ENCODE data around the gene RBX1. TPM values are rescaled to one million over a fixed set of nuclear protein-coding genes. Genes with fewer than 3 reads are reported as not detected.
"Not testable (repeated sequence)": the region's sequence is repeated elsewhere in the genome, so short reads cannot be mapped to it uniquely, and the experiment has no call there.

Gene RBX1
- total RNA-seq = 65.9 TPM
- long read RNA-seq, transcript RBX1-201 (5 exons, 1,188 nt) = major isoform, 141 of 188 reads
- long read RNA-seq, transcript RBX1-202 (2 exons, 1,871 nt) = minor isoform, 5 of 188 reads
- long read RNA-seq, partial matches to known transcripts = 36 of 188 reads
- long read RNA-seq, other reads (novel, unspliced or antisense) = 6 of 188 reads

DNA sequence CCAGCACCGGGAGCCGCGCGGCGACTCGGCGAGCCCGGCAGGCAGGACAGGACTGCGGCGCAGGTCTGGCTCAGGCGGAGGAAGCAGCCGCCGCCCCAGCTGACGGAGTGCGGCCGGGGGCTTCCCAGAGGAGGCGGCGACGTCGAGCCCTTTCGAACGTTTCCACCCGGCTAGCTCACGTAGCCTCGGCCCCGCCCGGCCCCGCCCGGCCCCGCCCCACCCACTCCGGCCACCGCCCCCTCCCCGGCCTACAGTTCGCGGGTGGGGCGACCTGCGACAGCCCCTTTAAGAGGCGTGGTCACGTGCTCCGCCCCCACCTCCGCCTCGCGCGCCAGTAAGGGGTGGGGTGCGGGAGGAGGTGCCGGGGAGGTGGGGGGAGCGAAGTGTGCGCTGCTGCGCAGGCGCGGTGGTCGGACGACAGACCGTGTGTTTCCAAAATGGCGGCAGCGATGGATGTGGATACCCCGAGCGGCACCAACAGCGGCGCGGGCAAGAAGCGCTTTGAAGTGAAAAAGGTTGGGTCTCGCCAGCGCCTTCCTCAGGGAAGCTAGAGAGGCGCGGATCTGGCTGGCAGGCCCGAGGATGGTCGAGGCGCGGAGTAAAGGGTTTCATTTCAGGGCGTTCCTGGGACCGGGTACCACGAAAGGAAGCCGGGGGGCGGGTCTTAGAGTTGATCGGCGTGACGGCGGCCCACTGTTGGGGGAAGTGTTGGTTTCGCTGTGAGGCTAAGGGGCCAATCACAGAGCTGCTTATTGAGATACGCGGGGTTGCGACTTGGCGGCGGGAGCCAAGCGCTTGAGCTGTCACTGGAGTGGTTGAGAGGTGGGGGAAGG lies at the start of gene RBX1:
RBX1 (plus strand) TSS at position 417 of the 833 bp plus-strand sequence; CDS start at position 438, 21 bp downstream.
- intact Hi-C loops (cut with micrococcal nuclease) = loop anchor here (2.0 kb wide), 1 partner anchor 140 kb away; no protein-coding TSS in a partner anchor
- peak; percentile 95 for ATAC-seq
- DNase-seq = peak; percentile 98

DNA sequence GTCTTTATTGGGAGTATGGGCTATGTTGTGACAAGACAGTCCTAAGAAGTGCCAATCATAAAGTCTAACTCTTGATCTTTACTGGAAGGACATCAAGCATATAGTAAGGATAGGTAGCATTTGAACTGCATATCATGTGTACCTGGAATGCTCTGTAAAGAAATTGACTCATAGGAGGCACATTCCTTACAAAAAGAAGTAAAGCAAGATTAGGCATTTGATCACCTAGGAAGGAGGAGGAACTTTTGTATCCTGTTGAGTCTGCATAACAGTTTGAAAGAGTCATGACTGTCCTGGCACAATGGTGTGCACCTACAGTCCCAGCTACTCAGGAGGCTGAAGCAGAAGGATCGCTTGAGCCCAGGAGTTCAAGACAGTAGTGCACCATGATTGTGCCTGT lies 47.1 kb upstream of the RBX1 start:
- no peak for DNase-seq
- intact Hi-C loops (cut with micrococcal nuclease) = no loop called here
- no peak for ATAC-seq

DNA sequence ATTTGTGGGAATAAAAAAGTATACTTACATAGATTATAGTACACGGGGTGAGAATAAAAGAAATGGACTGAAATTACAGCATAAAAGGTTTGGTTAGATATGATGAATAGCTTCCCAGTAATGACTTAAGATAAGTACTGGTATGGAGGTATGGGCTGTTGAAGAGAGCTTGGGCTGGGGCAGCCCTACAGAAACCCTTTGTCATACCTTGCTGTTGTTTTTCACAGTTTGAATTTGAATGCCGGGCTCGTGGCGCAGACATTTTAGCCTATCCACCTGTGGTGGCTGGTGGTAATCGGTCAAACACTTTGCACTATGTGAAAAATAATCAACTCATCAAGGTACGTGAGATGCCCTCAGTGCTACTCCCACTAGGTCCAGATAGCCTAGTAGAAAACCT lies 42.3 kb upstream of the RBX1 start:
- intact Hi-C loops (cut with micrococcal nuclease) = no loop called here
- no peak for ATAC-seq
- DNase-seq = no peak

DNA sequence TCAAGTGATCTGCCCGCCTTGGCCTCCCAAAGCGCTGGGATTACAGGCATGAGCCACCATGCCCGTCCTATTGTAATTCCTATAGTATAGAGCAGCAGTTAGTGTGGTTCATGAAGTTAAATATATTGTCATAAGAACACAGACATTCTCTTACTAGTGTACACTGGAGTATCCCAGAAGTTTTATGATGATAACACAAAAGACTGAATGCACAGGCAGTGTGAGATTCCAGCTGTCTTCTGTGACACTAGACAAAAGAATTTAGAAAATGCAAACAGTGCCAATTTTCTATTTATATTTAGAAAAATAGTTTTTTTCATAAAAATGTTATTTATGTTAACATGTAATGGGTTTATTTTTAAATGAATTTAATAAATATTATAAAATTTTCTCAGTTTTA lies 39.4 kb upstream of the RBX1 start:
- intact Hi-C loops (cut with micrococcal nuclease) = no loop called here
- ATAC-seq (no peak), DNase-seq (no peak)

DNA sequence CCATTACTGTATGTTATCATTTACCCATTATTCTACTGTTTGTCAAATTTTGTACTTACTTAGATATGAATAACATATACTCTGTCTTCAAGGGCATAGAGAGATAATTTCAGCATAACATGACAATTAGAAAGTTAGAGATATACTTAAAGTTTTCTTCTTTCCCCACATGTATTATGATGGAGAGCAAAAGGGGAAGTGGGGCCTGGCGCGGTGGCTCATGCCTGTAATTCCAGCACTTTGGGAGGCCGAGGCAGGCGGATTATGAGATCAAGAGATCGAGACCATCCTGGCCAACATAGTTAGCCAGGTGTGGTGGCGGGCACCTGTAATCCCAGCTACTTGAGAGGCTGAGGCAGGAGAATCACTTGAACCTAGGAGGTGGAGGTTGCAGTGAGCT lies 38.2 kb upstream of the RBX1 start:
- DNase-seq; ATAC-seq; intact Hi-C loops (cut with micrococcal nuclease): not testable (repeated sequence)

DNA sequence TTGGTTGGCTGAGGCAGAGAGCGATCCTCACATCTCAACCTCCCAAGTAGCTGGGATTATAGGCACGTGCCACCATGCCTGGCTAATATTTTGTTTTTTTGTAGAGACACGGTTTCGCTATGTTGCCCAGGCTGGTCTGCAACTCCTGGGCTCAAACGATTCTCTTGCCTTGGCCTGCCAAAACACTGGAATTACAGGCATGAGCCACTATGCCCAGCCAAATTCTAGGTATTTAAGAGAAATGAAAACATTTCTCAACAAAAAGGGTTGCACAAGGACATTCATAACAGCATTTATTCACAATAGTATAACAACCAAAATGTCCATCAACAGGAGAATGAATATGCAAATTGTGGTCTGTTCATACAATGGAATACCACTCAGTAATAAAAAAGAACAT lies 31.7 kb upstream of the RBX1 start:
- ATAC-seq = no peak

DNA sequence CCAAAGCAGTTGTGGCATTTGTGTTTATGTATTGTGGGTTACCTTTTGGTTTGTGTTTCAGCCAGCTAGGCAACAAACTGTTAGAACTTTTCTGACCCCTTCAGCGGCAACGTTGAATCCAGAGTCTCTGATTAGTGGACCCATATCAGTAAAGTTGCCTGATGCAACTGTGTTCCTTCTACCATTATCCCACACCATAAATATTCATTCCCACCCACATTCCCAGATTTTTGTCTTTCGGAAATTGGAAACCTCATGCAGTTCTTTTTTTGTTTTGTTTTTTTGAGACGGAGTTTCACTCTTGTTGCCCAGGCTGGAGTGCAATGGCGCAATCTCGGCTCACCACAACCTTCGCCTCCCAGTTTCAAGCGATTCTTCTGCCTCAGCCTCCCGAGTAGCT lies 30.7 kb upstream of the RBX1 start:
- intact Hi-C loops (cut with micrococcal nuclease) = loop anchor here (10.0 kb wide), 1 partner anchor 224 kb away; no protein-coding TSS in a partner anchor
- no peak for ATAC-seq
- DNase-seq = no peak

More for the DNA sequence above, 31.7 kb upstream of the RBX1 start:
- no peak for DNase-seq
- intact Hi-C loops (cut with micrococcal nuclease) = no loop called here

DNA sequence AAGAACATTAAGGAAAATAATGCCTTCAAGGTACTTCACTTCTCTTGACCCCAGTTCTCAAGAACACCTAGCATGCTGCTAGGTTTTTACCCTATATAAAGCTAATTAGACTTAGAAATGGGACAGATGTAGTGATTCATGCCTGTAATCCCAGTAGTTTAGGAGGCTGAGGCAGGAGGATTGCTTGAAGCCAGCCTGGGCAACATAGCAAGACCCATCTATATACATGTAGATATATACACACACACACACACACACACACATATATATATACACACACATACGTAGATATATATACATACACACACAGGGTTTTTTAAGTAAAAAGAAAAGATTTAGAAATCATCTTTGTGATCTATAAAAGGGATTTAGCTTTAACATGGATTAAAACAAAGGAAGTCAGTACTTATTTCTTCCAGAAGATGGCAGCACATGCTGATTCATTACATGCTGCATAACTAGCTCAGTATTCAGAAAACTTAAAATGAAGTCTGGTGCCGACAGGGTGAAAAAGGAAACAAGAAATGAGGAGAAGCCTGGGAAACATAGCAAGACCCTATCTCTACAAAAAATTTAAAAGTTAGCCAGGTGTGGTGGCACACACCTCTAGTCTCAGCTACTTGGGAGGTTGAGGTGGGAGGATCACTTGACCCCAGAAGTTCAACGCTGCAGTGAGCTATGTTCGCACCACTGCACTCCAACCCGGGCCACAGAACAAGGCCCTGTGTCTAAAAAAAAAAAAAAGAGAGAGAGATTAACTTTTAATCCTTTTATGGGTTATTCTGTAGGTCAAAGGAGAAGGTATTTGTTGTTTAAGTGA lies 28.5 kb upstream of the RBX1 start:
- intact Hi-C loops (cut with micrococcal nuclease) = loop anchor here (10.0 kb wide), 1 partner anchor 222 kb away; no protein-coding TSS in a partner anchor
- DNase-seq = no peak

DNA sequence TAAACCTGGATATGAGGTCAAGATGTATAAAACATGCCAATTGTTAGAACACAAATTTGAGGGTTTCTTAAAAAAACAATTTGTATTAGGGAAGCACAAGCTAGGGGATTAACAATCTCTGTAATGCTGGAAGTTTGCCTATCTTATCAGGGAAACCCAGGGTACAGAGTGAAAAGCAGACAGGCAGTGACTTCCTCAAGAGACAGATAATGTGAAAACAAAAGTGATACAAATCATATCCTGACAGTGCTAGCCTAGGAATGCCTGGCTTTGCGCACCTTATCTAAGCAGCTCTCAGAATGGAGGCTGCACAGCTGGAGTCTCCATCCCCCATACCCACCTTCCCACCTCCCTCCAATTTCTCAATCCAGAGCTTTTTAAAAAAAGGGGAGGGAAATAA lies 22.5 kb upstream of the RBX1 start:
- DNase-seq (no peak), ATAC-seq (no peak)
- intact Hi-C loops (cut with micrococcal nuclease) = loop anchor here (10.0 kb wide), 1 partner anchor 216 kb away; no protein-coding TSS in a partner anchor

More for the DNA sequence above, 28.5 kb upstream of the RBX1 start:
- ATAC-seq = peak; percentile 78

DNA sequence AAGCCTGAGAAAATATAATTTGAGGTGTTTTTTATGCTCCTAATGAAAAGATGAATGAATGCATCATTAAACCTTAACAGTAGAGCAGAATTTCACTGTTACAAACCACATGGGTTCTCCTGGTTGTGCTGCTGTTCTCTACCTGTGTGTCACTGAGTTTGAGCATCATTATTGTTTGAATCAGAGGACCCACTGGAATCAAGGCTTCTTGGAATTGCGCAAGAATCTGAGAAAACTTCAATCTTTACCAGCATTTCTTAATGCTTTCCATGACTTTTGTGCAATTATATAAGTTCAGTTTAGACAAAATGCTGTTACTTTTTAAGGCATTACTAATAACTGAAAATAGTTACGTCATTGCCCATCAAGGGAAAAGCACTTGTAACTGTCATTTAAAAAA lies 18.8 kb upstream of the RBX1 start:
- DNase-seq = no peak
- no peak for ATAC-seq
- intact Hi-C loops (cut with micrococcal nuclease) = no loop called here

DNA sequence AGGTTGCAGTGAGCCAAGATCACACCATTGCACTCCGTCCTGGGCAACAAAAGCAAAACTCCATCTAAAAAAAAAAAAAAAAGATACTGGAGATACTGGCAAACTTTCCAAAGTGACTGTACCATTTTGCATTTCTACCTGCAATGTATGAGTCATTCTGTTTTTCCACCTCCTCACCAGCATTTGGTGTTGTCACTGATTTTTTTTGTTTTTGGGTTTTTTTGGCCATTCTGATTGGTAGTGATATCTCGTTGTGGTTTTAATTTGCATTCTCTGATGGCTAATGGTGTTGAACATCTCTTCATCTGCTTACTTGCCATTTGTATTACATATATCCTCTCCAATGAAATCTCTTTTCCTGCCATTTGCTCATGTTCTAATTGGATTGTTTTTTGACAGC lies 12.0 kb upstream of the RBX1 start:
- intact Hi-C loops (cut with micrococcal nuclease) = no loop called here
- DNase-seq (no peak), ATAC-seq (no peak)

DNA sequence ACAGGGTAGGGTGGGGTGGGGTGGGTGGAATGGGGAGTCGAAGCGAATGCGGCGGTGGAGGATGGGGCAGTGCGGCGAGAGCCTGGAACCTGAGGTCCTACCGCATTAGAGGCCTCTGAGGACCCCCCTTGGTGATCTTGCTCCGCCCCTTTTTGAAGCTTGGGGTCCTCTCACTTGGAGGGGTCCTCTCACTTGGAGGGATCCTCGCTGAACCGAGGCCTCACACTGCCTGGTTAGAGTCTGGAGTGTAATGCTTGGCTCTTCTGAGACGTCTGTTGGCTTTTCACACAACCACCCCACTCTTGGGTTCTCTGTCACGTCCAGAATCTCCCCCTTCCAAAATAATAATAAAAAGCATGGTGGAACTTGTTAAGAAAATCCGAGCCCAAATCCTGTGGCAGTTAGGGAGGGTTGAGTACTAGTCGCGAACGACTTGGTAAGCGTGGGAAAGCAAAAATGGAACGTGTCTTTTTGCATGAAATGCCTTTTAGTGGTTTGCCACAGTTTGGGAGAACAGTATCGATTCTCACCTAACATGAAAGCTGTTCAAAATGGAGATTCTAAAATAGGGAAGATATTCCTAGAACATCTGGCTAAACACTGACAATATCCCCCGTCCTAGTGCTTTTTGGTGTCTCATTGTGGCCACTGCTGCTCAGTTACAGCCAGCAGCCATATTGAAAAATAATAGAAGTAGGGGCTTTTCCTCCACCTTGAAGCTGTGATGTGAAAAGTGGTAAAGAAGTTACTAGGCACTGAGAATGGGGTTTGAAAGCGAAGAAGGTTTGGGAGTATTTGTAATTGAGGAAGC lies 822 bp downstream of the RBX1 start:
- no peak for ATAC-seq
- intact Hi-C loops (cut with micrococcal nuclease) = loop anchor here (2.0 kb wide), 1 partner anchor 139 kb away; no protein-coding TSS in a partner anchor

DNA sequence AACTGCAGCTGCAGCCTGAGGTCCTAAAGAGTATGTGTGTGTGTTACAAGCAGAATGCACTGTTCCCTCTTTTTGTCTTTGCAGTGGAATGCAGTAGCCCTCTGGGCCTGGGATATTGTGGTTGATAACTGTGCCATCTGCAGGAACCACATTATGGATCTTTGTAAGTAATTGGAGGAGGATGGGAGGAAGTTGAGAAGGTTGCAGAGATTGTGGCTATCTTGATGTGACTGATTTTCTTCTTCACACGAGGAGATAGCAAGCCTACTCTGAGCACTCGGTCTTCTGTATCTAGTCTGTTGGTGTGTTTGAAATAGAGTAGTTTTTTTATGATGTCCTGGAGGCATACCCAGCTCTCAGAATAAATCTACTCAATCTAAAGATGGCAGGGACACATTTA lies 2.3 kb downstream of the RBX1 start:
- intact Hi-C loops (cut with micrococcal nuclease) = no loop called here
- DNase-seq = no peak
- ATAC-seq = no peak

More for the DNA sequence above, 822 bp downstream of the RBX1 start:
- no peak for DNase-seq

DNA sequence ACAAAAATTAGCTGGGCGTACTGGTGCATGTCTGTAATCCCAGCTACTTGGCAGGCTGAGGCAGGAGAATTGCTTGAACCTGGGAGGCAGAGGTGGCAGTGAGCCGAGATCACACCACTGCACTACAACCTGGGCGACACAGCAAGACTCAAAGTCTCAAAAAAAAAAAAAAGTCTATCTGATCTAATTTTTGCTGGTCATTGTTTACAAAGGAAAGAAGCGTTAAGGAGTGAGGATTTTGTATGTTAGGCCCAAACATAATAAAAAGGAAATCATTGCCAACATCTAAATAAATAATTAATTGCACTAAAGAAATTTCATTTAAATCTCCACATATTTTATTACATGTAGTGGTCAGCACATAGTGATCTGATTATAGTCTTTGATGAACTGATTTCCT lies 2.9 kb downstream of the RBX1 start:
- intact Hi-C loops (cut with micrococcal nuclease) = no loop called here
- DNase-seq (no peak), ATAC-seq (no peak)

DNA sequence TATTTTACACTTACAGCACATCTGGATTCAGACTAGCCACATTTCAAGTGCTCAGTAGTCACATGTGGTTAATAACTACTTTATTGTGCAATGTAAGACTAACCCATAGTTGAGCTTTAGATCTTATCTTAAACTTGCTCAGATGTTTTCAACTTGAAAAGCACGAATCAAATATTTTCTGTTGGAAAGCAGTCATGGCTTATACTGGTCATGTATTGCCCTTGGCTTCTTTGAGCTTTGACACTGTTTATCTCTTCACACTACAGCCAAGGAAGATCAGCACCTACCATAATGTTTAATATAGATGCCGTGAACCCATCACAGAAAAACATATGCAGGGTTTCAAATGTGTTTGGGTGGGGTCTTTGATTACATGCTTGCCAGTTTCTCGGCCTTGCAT lies 4.4 kb downstream of the RBX1 start:
- DNase-seq (no peak), ATAC-seq (no peak)
- intact Hi-C loops (cut with micrococcal nuclease) = no loop called here

DNA sequence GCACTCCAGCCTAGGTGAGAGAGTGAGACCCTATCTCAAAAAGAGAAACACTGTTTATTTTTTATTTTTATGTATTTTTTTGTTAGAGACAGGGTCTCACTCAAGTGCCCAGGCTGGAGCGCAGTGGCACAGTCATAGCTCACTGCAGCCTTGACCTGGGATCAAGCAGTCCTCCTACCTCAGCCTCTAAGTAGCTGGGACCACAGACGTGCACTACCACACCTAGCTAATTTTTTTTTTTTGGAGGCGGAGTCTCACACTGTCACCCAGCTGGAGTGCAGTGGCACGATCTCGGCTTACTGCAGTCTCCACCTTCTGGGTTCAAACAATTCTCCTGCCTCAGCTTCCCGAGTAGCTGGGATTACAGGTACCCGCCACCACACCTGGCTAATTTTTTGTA lies 6.4 kb downstream of the RBX1 start:
- intact Hi-C loops (cut with micrococcal nuclease) = no loop called here
- no peak for DNase-seq

DNA sequence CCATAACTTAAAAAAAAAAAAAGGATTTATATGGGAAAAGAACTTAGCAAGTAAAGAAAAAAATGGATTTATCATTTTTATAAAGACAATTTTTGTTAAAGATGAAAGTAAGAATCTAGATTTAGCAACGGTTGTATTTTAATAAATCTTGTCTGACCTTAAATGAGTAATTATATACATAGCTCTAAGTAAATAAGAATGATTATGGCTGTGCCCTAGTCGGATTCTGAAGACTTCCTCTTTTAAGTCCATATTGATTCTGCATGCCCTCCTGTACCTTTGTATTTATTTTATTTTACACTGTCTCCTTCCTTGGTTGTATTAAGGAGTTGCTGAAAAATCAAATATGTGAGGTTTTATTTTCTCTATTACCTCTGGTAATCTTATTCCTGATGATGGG lies 7.1 kb downstream of the RBX1 start:
- DNase-seq = no peak
- intact Hi-C loops (cut with micrococcal nuclease) = no loop called here
- ATAC-seq = no peak

More for the DNA sequence above, 6.4 kb downstream of the RBX1 start:
- ATAC-seq = no peak

DNA sequence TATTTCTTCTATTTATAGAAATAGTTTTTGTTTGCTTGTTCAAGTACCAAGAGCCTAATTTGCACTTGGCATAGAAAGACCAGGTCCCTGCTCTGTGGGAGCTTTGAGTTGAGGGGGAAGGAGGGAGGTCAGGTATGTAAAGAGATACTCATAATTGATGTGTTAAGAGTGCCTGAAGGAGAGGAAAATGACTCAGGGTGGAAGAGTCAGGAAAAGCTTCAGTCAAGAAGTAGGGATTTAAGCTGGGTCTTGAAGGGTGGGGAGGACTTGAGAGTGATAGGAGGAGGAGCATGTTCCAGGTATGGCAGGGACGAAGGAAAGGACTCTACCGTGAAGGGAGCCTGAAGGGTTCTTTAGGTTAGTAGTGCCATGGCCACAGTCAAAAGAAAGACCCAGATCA lies 9.0 kb downstream of the RBX1 start:
- no peak for DNase-seq
- no peak for ATAC-seq
- intact Hi-C loops (cut with micrococcal nuclease) = no loop called here

All from left ventricle myocardium superior (tissue), 1 donor.